Erythroblast (primary cell): Measurements from ENCODE around the gene POU2F2.

Experiments used
- GATA1 ChIP-seq: IDR thresholded peaks from 2 replicates; pipeline ENCODE4 v1.6.1; 2011; ENCODE audit warnings: low read depth, mild to moderate bottlenecking, control low read depth, low read length, moderate library complexity
- POLR2A ChIP-seq: IDR thresholded peaks from 2 replicates; pipeline ENCODE4 v1.6.1; 2011; ENCODE audit warnings: mild to moderate bottlenecking, low read length

GRCh38 chr19:42149447-42150202 lies 17.4 kb upstream of the POU2F2 start:
- TF ChIP-seq POLR2A, result no peak
- no peak for TF ChIP-seq GATA1
